B cell (primary cell): Measurements from ENCODE around the gene SPECC1. TPM values are rescaled to one million over a fixed set of nuclear protein-coding genes. Genes with fewer than 3 reads are reported as not detected.

ENCODE experiments used
- ATAC-seq: fragments of 200-7000 bp; cut with Tn5 transposase; one replicate; pipeline ENCODE4 v1.10.0; 2021; ENCODE audit warnings: low read depth, mild to moderate bottlenecking, moderate number of reproducible peaks, moderate library complexity
- CTCF ChIA-PET: fragments of 350-600 bp; sonication (Branson Sonifier 250); formaldehyde crosslinking; loops from one replicate; lab custom pipeline; 2021; ENCODE audit warnings: antibody characterized with exemption, inconsistent platforms; lab: Charles Lee
- POLR2A ChIA-PET: fragments of 350-600 bp; sonication (Branson Sonifier 250); formaldehyde crosslinking; loops from one replicate; lab custom pipeline; 2021; ENCODE audit warnings: antibody characterized with exemption; lab: Charles Lee
- DNase-seq: peaks from one replicate; pipeline ENCODE4 v3.0.0; 2013
- H2AFZ ChIP-seq: 2 replicates; pipeline ENCODE4 v1.6.1; 2012; ENCODE audit warnings: mild to moderate bottlenecking, low read depth, low read length; ENCODE audit not compliant: insufficient read depth, poor library complexity, severe bottlenecking
- H3K27ac ChIP-seq, 2 donors: 1 replicate in 1 of 2; 2 replicates in 1 of 2; pipeline ENCODE4 v1.5.1; 2012 to 2013; ENCODE audit warnings: low read length in 2 of 2, mild to moderate bottlenecking in 2 of 2, moderate library complexity in 1 of 2
- H3K27me3 ChIP-seq, 4 experiments: fragments of 200-600 bp in 1 of 4; sonication (generic) in 1 of 4; replicated peaks in 1 of 4; 1 replicate in 2 of 4; 2 replicates in 2 of 4; pipeline versions ENCODE4 v1.6.1 to v1.7.0; 2013 to 2016; ENCODE audit warnings: low read length in 3 of 4, mild to moderate bottlenecking in 2 of 4, mixed read lengths in 1 of 4, moderate library complexity in 1 of 4; ENCODE audit not compliant: insufficient read depth in 4 of 4, control insufficient read depth in 3 of 4; ENCODE audit errors: control extremely low read depth in 1 of 4
- H3K36me3 ChIP-seq, 2 experiments: replicated peaks in 1 of 2; 1 replicate in 1 of 2; 2 replicates in 1 of 2; pipeline versions ENCODE4 v1.6.1 to v1.7.1; 2013; ENCODE audit warnings: low read length in 1 of 2; ENCODE audit not compliant: insufficient read depth in 2 of 2, control insufficient read depth in 1 of 2; ENCODE audit errors: control extremely low read depth in 1 of 2, extremely low read depth in 1 of 2
- H3K4me1 ChIP-seq, 2 donors: fragments of 200-600 bp in 1 of 2; sonication (generic) in 1 of 2; 1 replicate in 1 of 2; 2 replicates in 1 of 2; pipeline versions ENCODE4 v1.5.1 to v1.6.1; 2013 to 2017; ENCODE audit warnings: low read length in 2 of 2; ENCODE audit not compliant: control insufficient read depth in 2 of 2, insufficient read depth in 2 of 2
- H3K4me2 ChIP-seq: replicated peaks from 2 replicates; pipeline ENCODE3; 2012; ENCODE audit warnings: mild to moderate bottlenecking, low read depth, low read length; ENCODE audit not compliant: poor library complexity, severe bottlenecking
- H3K4me3 ChIP-seq, 5 experiments: fragments of 200-600 bp in 1 of 5; sonication (generic) in 1 of 5; 1 replicate in 3 of 5; 2 replicates in 2 of 5; pipeline versions ENCODE4 v1.5.1 to v1.7.0; 2011 to 2016; ENCODE audit warnings: low read length in 4 of 5, mild to moderate bottlenecking in 4 of 5, low read depth in 2 of 5, control low read depth in 1 of 5, moderate library complexity in 1 of 5; ENCODE audit not compliant: insufficient read depth in 1 of 5; ENCODE audit errors: control extremely low read depth in 1 of 5, extremely low read depth in 1 of 5
- H3K79me2 ChIP-seq: fragments of 200-600 bp; sonication (generic); one replicate; pipeline ENCODE4 v1.6.0; 2016; ENCODE audit warnings: low read length; ENCODE audit not compliant: control insufficient read depth, insufficient read depth
- H3K9ac ChIP-seq: fragments of 200-600 bp; sonication (generic); 2 replicates; pipeline ENCODE4 v1.6.1; 2017; ENCODE audit warnings: mild to moderate bottlenecking, low read length, moderate library complexity
- H3K9me3 ChIP-seq, 3 donors: one replicate each; pipeline versions ENCODE4 v1.6.1 to v1.7.1; 2013; ENCODE audit warnings: low read length in 2 of 3; ENCODE audit not compliant: control insufficient read depth in 2 of 3, insufficient read depth in 1 of 3; ENCODE audit errors: control extremely low read depth in 1 of 3
- H4K20me1 ChIP-seq: 2 replicates; pipeline ENCODE4 v1.6.0; 2012; ENCODE audit warnings: mild to moderate bottlenecking, low read length; ENCODE audit not compliant: insufficient read depth, control insufficient read depth, poor library complexity, severe bottlenecking
- H3K27ac Mint-ChIP-seq: one replicate; pipeline ENCODE4 v1.8.0; 2021; ENCODE audit warnings: mixed read lengths
- H3K27me3 Mint-ChIP-seq: one replicate; pipeline ENCODE4 v1.8.0; 2021; ENCODE audit warnings: mixed read lengths
- H3K4me1 Mint-ChIP-seq: one replicate; pipeline ENCODE4 v1.8.0; 2021; ENCODE audit warnings: mixed read lengths
- H3K4me3 Mint-ChIP-seq: one replicate; pipeline ENCODE4 v1.8.0; 2021; ENCODE audit warnings: mixed read lengths
- H3K9me3 Mint-ChIP-seq: one replicate; pipeline ENCODE4 v1.8.0; 2022; ENCODE audit warnings: mixed read lengths; ENCODE audit not compliant: insufficient read depth
- CTCF ChIP-seq: fragments of 200-600 bp; IDR thresholded peaks from one replicate; pipeline ENCODE4 v1.8.0; 2022; ENCODE audit warnings: antibody characterized with exemption, mild to moderate bottlenecking
- EZH2 ChIP-seq: IDR thresholded peaks from 2 replicates; pipeline ENCODE4 v1.6.1; 2012; ENCODE audit warnings: borderline replicate concordance, low read depth, mild to moderate bottlenecking, moderate library complexity, low read length; ENCODE audit not compliant: insufficient read depth, poor library complexity, severe bottlenecking
- WGBS: methylation state at CpG from one replicate; pipeline ENCODE4 v1.1.5; 2013; ENCODE audit warnings: missing lambda C conversion rate; ENCODE audit not compliant: insufficient coverage; 5-methylcytosine and 5-hydroxymethylcytosine counted together
- intact Hi-C: fragments of 100-400 bp; cut with micrococcal nuclease; formaldehyde crosslinking; loops from one replicate; pipeline ENCODE4 v1.10.0; 2022
- polyA plus RNA-seq: library from polyadenylated mRNA; depleted of rRNA; stranded (reverse); fragments of >200 nt; gene quantifications from 2 replicates; pipeline ENCODE4 v1.2.3, GENCODE V29; 2012
- total RNA-seq, 2 donors: library from RNA; stranded (reverse); fragments of 120-200 nt in 1 of 2; gene quantifications; 1 replicate in 1 of 2; 2 replicates in 1 of 2; pipeline versions ENCODE4 v1.2.3 to v1.2.4, GENCODE V29; 2013 to 2022

SPECC1 gene
- total and polyA plus RNA-seq, 2 donors (not counting 1 experiment from before 2014, with no cell fraction given), result 4.6 to 7.4 TPM

- ATAC-seq, result no peak
- intact Hi-C loops, result no loop called here
- Histone ChIP-seq H2AFZ (no peak overlapping the region), H3K9ac (no peak overlapping the region), H3K79me2 (no peaks in the 10 kb centered on the region), H3K4me3 (no peak overlapping the region), H3K27ac (no peak overlapping the region), H4K20me1 (no peaks in the 10 kb centered on the region), H3K4me1 (no peaks in the 10 kb centered on the region), H3K4me2 (no peak overlapping the region), H3K36me3 (peaks cover 0 to 1% of the 10 kb centered on the region in 2 experiments), H3K27me3 (no peaks in the 10 kb centered on the region), H3K9me3 (peaks cover 0 to 6% (median 2%) of the 10 kb centered on the region in 3 donors)
- H3K9me3 Mint-ChIP-seq, result peaks cover 9% of the 10 kb centered on the region
- no peak for DNase-seq
- H3K27me3 Mint-ChIP-seq, result no peaks in the 10 kb centered on the region
- TF ChIP-seq CTCF (no peak), EZH2 (no peak)
- POLR2A ChIA-PET, result no interaction called here
- H3K27ac Mint-ChIP-seq, result no peak overlapping the region
- 100% methylated on average over 2 of the region's 2 CpGs for WGBS
- CTCF ChIA-PET, result no interaction called here
- no peaks in the 10 kb centered on the region for H3K4me1 Mint-ChIP-seq
- H3K4me3 Mint-ChIP-seq, result no peak overlapping the region
Measured at GRCh38 chr17:20254541-20254940, 245.4 kb downstream of the SPECC1 start.

GRCh38 chr17:20256144-20256543 lies 247.0 kb downstream of the SPECC1 start:
- Histone ChIP-seq H3K4me1 (no peaks in the 10 kb centered on the region), H2AFZ (no peak overlapping the region), H3K36me3 (peaks cover 0 to 1% of the 10 kb centered on the region in 2 experiments), H3K79me2 (no peaks in the 10 kb centered on the region), H4K20me1 (no peaks in the 10 kb centered on the region), H3K27ac (no peak overlapping the region), H3K4me3 (no peak overlapping the region), H3K9me3 (peaks cover 0 to 4% (median 0%) of the 10 kb centered on the region in 3 donors), H3K9ac (no peak overlapping the region), H3K4me2 (no peak overlapping the region), H3K27me3 (no peaks in the 10 kb centered on the region)
- peaks cover 6% of the 10 kb centered on the region for H3K9me3 Mint-ChIP-seq
- ATAC-seq (no peak), DNase-seq (no peak)
- no CpG with 5 or more reads among the region's 2 CpGs for whole genome bisulfite sequencing
- H3K27ac Mint-ChIP-seq, result no peak overlapping the region
- TF ChIP-seq EZH2 (no peak), CTCF (no peak)
- ChIA-PET POLR2A (no interaction called here), CTCF (interaction anchor here (1.1 kb wide), 1 partner anchor 12 kb away, joined by 3 read pairs; no protein-coding TSS in a partner anchor)
- intact Hi-C loops, result no loop called here
- no peak overlapping the region for H3K4me3 Mint-ChIP-seq
- H3K27me3 Mint-ChIP-seq, result no peaks in the 10 kb centered on the region
- no peaks in the 10 kb centered on the region for H3K4me1 Mint-ChIP-seq
